EH (cell line): ENCODE data around the gene SEC22B.
"Not testable (repeated sequence)": the region's sequence is repeated elsewhere in the genome, so short reads cannot be mapped to it uniquely, and the experiment has no call there.

Experiments used
- DNase-seq: peaks from one replicate; pipeline ENCODE4 v3.0.0-alpha.2; 2015; ENCODE audit warnings: low read depth

SEC22B gene

GRCh38 chr1:120116094-120116493 lies 60.2 kb downstream of the SEC22B start:
- DNase-seq: not testable (repeated sequence)

GRCh38 chr1:120113134-120113533 lies 63.2 kb downstream of the SEC22B start:
- DNase-seq: not testable (repeated sequence)

DNA sequence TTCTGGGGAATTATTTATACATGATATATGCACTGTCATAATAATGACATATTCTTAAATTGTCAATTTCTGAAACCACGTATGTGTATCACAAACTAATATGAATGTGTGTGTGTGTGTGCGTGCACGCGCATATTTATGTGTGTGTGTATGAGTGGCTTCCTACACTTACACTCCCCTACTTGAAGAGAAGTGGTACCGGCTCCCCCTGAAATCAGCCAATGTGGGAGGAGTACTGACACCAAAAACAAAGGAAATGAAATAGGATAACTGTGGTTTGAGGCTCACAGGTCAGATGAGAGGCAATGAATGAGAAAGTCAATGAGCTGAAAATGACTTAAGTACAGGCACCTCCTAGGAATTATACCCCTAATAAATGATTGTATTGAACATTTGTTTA lies 64.1 kb downstream of the SEC22B start:
- not testable (repeated sequence) for DNase-seq

DNA sequence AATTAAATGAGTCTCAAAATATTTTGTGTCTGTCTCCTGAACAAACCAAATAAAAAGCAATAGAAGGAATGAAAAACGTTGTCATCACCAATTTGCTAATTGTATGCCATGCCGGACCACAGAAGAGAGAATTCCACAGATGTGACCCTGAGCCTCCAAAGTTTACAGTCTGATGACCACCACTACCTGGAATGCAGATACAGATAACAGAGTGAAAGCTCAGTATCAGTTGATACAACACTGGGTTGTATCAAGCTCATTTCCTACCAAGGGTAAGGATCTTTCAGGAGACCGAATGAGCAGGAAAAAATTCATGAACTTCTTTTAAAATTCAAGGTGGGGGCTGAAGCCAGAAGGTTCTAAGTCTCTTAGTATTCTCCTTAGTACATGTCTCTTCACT lies 64.5 kb downstream of the SEC22B start:
- not testable (repeated sequence) for DNase-seq

- DNase-seq: not testable (repeated sequence)
Observed at GRCh38 chr1:120111008-120111407, 65.3 kb downstream of the SEC22B start.

- DNase-seq: not testable (repeated sequence)
Observed at GRCh38 chr1:120109656-120110055, 66.7 kb downstream of the SEC22B start.

DNA sequence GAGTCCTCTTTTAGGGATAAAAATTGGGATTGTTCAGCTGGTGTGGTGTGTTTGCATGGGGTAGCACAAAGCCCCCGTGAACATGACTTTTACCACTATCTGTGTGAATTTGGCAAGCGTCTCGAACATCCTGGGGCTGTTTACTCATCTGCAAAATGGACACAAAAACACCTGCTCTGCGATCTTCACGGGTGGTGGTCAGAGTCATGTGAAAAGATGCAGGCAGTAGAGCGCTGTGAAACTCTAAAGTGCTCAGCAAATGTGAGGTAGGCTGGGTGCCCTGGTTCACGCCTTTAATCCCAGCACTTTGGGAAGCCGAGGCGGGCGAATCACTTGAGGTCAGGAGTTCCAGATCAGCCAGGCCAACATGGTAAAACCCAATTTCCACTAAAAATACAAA lies 67.1 kb downstream of the SEC22B start:
- DNase-seq: not testable (repeated sequence)

- DNase-seq: not testable (repeated sequence)
Observed at GRCh38 chr1:120105288-120105687, 71.0 kb downstream of the SEC22B start.

DNA sequence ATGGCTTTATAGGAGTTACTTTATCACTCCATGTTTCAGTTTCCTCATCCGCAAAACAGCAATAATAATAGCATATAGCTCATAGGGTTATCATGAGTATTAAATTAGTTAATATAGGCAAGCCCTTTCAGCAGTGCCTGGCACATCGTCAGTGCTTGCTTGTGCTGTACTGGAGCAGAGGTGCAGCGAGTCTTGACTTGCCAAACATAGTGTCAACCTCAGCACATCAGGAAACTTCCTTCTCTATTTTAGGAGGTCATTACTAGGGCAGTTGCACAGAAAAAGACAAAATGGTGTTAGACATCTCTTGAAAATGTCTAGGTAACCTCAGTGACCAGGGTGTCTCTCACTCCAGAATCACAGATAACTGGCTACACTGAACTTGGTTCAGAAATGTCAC lies 72.6 kb downstream of the SEC22B start:
- DNase-seq: not testable (repeated sequence)

- DNase-seq: not testable (repeated sequence)
Observed at GRCh38 chr1:120101593-120101992, 74.7 kb downstream of the SEC22B start.
